Activated CD8-positive, alpha-beta T cell treated with anti-CD3 and anti-CD28 coated beads for 36 hours (primary cell): ENCODE data around the gene KLF3. TPM values are rescaled to one million over a fixed set of nuclear protein-coding genes. Genes with fewer than 3 reads are reported as not detected.

ENCODE experiments used
- ATAC-seq: fragments of 200-7000 bp; cut with Tn5 transposase; one replicate; pipeline ENCODE4 v1.10.0; 2021; ENCODE audit warnings: mild to moderate bottlenecking, moderate library complexity
- CTCF ChIA-PET: fragments of 350-600 bp; sonication (Branson Sonifier 250); formaldehyde crosslinking; loops from one replicate; lab custom pipeline; 2021; ENCODE audit warnings: antibody characterized with exemption; lab: Charles Lee
- POLR2A ChIA-PET: fragments of 350-600 bp; sonication (Branson Sonifier 250); formaldehyde crosslinking; loops from one replicate; lab custom pipeline; 2021; ENCODE audit warnings: antibody characterized with exemption; lab: Charles Lee
- DNase-seq: peaks from one replicate; pipeline ENCODE4 v3.0.0-alpha.2; 2020
- H3K27ac Mint-ChIP-seq: one replicate; pipeline ENCODE4 v1.8.0; 2021; ENCODE audit warnings: mild to moderate bottlenecking, mixed read lengths
- H3K27me3 Mint-ChIP-seq: one replicate; pipeline ENCODE4 v1.8.0; 2021; ENCODE audit warnings: mixed read lengths
- H3K36me3 Mint-ChIP-seq: one replicate; pipeline ENCODE4 v1.8.0; 2021; ENCODE audit warnings: low read depth, mixed read lengths
- H3K4me1 Mint-ChIP-seq: one replicate; pipeline ENCODE4 v1.8.0; 2021; ENCODE audit warnings: low read depth, mixed read lengths
- H3K4me3 Mint-ChIP-seq: one replicate; pipeline ENCODE4 v1.8.0; 2021; ENCODE audit warnings: mild to moderate bottlenecking, moderate library complexity, mixed read lengths
- H3K9me3 Mint-ChIP-seq: one replicate; pipeline ENCODE4 v1.8.0; 2021; ENCODE audit warnings: mixed read lengths
- CTCF ChIP-seq: fragments of 200-600 bp; IDR thresholded peaks from one replicate; pipeline ENCODE4 v1.8.0; 2022; ENCODE audit warnings: antibody characterized with exemption, mild to moderate bottlenecking
- intact Hi-C: fragments of 100-400 bp; cut with micrococcal nuclease; formaldehyde crosslinking; loops from one replicate; pipeline ENCODE4 v1.10.0; 2022
- total RNA-seq, 2 experiments: library from RNA; stranded (reverse); gene quantifications; one replicate each; pipeline ENCODE4 v1.2.3, GENCODE V29; 2021

The KLF3 gene
- total RNA-seq, 2 experiments from 2014 or later: 5.5 to 6.0 TPM

GRCh38 chr4:38691251-38692008, 27.4 kb downstream of the KLF3 start:
- Mint-ChIP-seq H3K4me3 (no peak overlapping the region), H3K27me3 (no peaks in the 10 kb centered on the region), H3K36me3 (peaks cover 38% of the 10 kb centered on the region), H3K9me3 (no peaks in the 10 kb centered on the region), H3K4me1 (peaks cover 31% of the 10 kb centered on the region), H3K27ac (no peak overlapping the region)
- CTCF ChIA-PET: interaction anchor here (1.3 to 4.2 kb wide), 4 partner anchors 16 to 512 kb away, joined by 4 to 23 read pairs (median 16); no protein-coding TSS in a partner anchor
- DNase-seq (no peak), ATAC-seq (no peak)
- POLR2A ChIA-PET: interaction anchor here (1.1 to 1.3 kb wide), 2 partner anchors 9 to 14 kb away, joined by 3 read pairs; no protein-coding TSS in a partner anchor
- TF ChIP-seq CTCF: no peak
- intact Hi-C loops: no loop called here

DNA sequence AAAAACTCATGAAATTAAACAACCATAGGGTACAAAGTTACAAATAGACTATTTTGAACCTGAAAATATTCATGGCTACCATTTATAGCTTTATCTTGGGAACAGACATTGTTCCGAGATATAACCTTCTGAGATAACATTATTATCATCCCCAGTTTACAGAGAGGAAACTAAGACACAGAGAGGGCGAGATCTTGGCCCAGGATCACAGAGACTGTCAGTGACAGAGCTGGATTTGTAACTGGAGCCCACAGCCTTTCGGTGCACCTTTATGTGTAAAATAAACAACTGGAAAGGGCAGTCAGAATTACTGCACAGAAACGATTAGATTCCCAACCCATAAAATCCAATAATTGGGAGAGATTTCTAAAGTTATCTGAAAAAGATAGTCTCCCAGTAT, 28.4 kb downstream of the KLF3 start:
- H3K27me3 Mint-ChIP-seq: no peaks in the 10 kb centered on the region
- intact Hi-C loops: no loop called here
- peaks cover 43% of the 10 kb centered on the region for H3K36me3 Mint-ChIP-seq
- no peaks in the 10 kb centered on the region for H3K9me3 Mint-ChIP-seq
- DNase-seq: no peak
- no peak for TF ChIP-seq CTCF
- no peak overlapping the region for H3K4me3 Mint-ChIP-seq
- ATAC-seq: no peak
- H3K27ac Mint-ChIP-seq: no peak overlapping the region
- ChIA-PET POLR2A (interaction anchor here (1.1 to 1.3 kb wide), 2 partner anchors 10 to 13 kb away, joined by 3 read pairs; no protein-coding TSS in a partner anchor), CTCF (interaction anchor here (1.3 to 4.2 kb wide), 4 partner anchors 17 to 513 kb away, joined by 4 to 23 read pairs (median 16); no protein-coding TSS in a partner anchor)
- peaks cover 23% of the 10 kb centered on the region for H3K4me1 Mint-ChIP-seq

DNA sequence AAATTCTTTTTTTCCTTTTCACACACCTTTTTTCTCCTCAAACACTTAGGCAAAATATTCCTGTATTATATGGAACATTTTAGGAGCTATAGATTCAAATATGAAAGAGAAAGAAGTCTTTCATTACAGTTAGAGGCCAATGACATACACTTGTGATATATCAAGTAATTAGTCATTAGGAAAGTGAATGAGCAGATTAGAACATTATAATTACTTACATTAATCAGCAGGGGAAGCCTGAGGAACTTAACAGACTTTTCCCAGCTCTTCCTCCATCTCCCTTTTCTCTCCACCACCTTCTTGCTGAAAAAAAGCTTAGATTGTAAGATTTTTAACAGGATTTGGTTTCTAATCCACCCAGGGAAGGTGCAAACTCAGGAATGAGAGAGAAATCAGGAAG, 29.6 kb downstream of the KLF3 start:
- H3K4me3 Mint-ChIP-seq: no peak overlapping the region
- intact Hi-C loops: no loop called here
- no peak overlapping the region for H3K27ac Mint-ChIP-seq
- DNase-seq (no peak), ATAC-seq (peak; percentile 65)
- peaks cover 12% of the 10 kb centered on the region for H3K4me1 Mint-ChIP-seq
- ChIA-PET POLR2A (no interaction called here), CTCF (interaction anchor here (0.9 to 4.2 kb wide), 4 partner anchors 17 to 514 kb away, joined by 3 to 20 read pairs (median 8); no protein-coding TSS in a partner anchor)
- peaks cover 39% of the 10 kb centered on the region for H3K36me3 Mint-ChIP-seq
- H3K27me3 Mint-ChIP-seq: no peaks in the 10 kb centered on the region
- no peaks in the 10 kb centered on the region for H3K9me3 Mint-ChIP-seq
- TF ChIP-seq CTCF: no peak

GRCh38 chr4:38694330-38694729, 30.3 kb downstream of the KLF3 start:
- POLR2A ChIA-PET: interaction anchor here (0.6 kb wide), 1 partner anchor 410 kb away, joined by 3 read pairs; no protein-coding TSS in a partner anchor
- no peak for ATAC-seq
- Mint-ChIP-seq H3K9me3 (no peaks in the 10 kb centered on the region), H3K4me1 (peaks cover 8% of the 10 kb centered on the region), H3K27ac (peak overlapping the region; percentile 2), H3K27me3 (no peaks in the 10 kb centered on the region), H3K4me3 (no peak overlapping the region), H3K36me3 (peaks cover 32% of the 10 kb centered on the region)
- DNase-seq: no peak
- CTCF ChIA-PET: interaction anchor here (0.9 to 4.2 kb wide), 3 partner anchors 18 to 515 kb away, joined by 3 to 20 read pairs (median 13); no protein-coding TSS in a partner anchor
- intact Hi-C loops: no loop called here
- TF ChIP-seq CTCF: no peak

- CTCF ChIA-PET: no interaction called here
- no peak for ATAC-seq
- H3K36me3 Mint-ChIP-seq: peaks cover 20% of the 10 kb centered on the region
Measured at GRCh38 chr4:38695809-38696208, 31.8 kb downstream of the KLF3 start.

More at GRCh38 chr4:38695809-38696208, 31.8 kb downstream of the KLF3 start:
- TF ChIP-seq CTCF: no peak
- intact Hi-C loops: no loop called here
- Mint-ChIP-seq H3K9me3 (no peaks in the 10 kb centered on the region), H3K27ac (peak overlapping the region; percentile 33), H3K4me1 (peaks cover 6% of the 10 kb centered on the region), H3K27me3 (no peaks in the 10 kb centered on the region), H3K4me3 (no peak overlapping the region)
- POLR2A ChIA-PET: no interaction called here
- no peak for DNase-seq
